Ovary (tissue), 9 donors: ENCODE data around the gene SEMA5A. TPM values are rescaled to one million over a fixed set of nuclear protein-coding genes. Genes with fewer than 3 reads are reported as not detected.

Experiments
- DNase-seq, 5 donors: peaks; one replicate each; pipeline ENCODE4 v3.0.0-alpha.2; 2019 to 2020
- H3K27ac ChIP-seq, 2 donors: fragments of 200-600 bp; one replicate each; pipeline versions ENCODE4 v1.5.1 to v1.8.0; 2019 to 2022
- H3K27me3 ChIP-seq: fragments of 200-600 bp; one replicate; pipeline ENCODE4 v1.8.0; 2022
- H3K36me3 ChIP-seq: fragments of 200-600 bp; sonication (generic); one replicate; pipeline ENCODE4 v1.5.1; 2019
- H3K4me1 ChIP-seq: one replicate; pipeline ENCODE4 v1.8.1; 2013; ENCODE audit warnings: mild to moderate bottlenecking, moderate library complexity; ENCODE audit not compliant: insufficient read depth
- H3K4me3 ChIP-seq: fragments of 200-600 bp; sonication (generic); one replicate; pipeline ENCODE4 v1.5.1; 2017
- H3K9me3 ChIP-seq, 2 donors: fragments of 200-600 bp in 1 of 2; sonication (generic) in 1 of 2; one replicate each; pipeline versions ENCODE4 v1.5.1 to v1.8.1; 2013 to 2019; ENCODE audit warnings: mild to moderate bottlenecking in 1 of 2, moderate library complexity in 1 of 2
- CTCF ChIP-seq, 3 donors: fragments of 450-650 bp in 2 of 3; fragments of 200-600 bp in 1 of 3; IDR thresholded peaks; one replicate each; pipeline versions ENCODE4 v1.5.1 to v1.8.0; 2016 to 2022; ENCODE audit warnings: antibody characterized with exemption in 3 of 3, mild to moderate bottlenecking in 1 of 3
- EP300 ChIP-seq: sonication (generic); formaldehyde crosslinking; IDR thresholded peaks from one replicate; pipeline ENCODE4 v1.6.1; 2017; ENCODE audit warnings: antibody characterized with exemption
- POLR2A ChIP-seq: fragments of 450-650 bp; IDR thresholded peaks from one replicate; pipeline ENCODE4 v1.6.1; 2017; ENCODE audit warnings: antibody characterized with exemption, mild to moderate bottlenecking, moderate library complexity
- WGBS, 3 donors: extraction: QIAGEN DNeasy Blood & Tissue Kit in 1 of 3; methylation state at CpG; one replicate each; pipeline versions ENCODE4 v1.1.5 to v1.1.7; 2013 to 2017; 5-methylcytosine and 5-hydroxymethylcytosine counted together
- intact Hi-C, 4 donors: fragments of 100-400 bp; cut with DNase I; formaldehyde crosslinking; loops; one replicate each; pipeline versions ENCODE4 v1.11.0 to v1.15.1; 2022 to 2023
- polyA plus RNA-seq, 2 donors: library from polyadenylated mRNA; stranded (reverse); fragments of 200-250 nt in 1 of 2; fragments of 350-450 nt in 1 of 2; fragmentation: Illumina TruSeq in 1 of 2; extraction: RNeasy Lipid Tissue Mini Kit (QIAGEN cat#74804) in 1 of 2; gene quantifications; one replicate each; pipeline ENCODE4 v1.2.3, GENCODE V29; 2013 to 2014
- total RNA-seq, 7 donors: library from RNA; depleted of rRNA in 2 of 7; stranded (reverse); fragments of >200 nt in 2 of 7; fragmentation: NEBNext Ultra II Directional in 3 of 7; extraction: Animal tissue kit (Norgen Biotek cat#: 25700) in 3 of 7; gene quantifications; one replicate each; pipeline versions ENCODE4 v1.1.0 to v1.2.4, GENCODE V29; 2016 to 2023
- donor health status: DM: no; HTN: no; CAD: no; lungs with moderate emphysema.
- donor health status: DM: no; HTN: no; CAD: no.
- donor health status: Bipolar disorder and iron deficiency.
- donor health status: DM: yes; HTN: yes; CAD: no.
- donor health status: DM: no; HTN: no; CAD: no.
- donor health status: DM: yes; HTN: yes; CAD: no.

Gene SEMA5A
- total and polyA plus RNA-seq, 9 donors = 2.0 to 6.6 (median 4.3) TPM

DNA sequence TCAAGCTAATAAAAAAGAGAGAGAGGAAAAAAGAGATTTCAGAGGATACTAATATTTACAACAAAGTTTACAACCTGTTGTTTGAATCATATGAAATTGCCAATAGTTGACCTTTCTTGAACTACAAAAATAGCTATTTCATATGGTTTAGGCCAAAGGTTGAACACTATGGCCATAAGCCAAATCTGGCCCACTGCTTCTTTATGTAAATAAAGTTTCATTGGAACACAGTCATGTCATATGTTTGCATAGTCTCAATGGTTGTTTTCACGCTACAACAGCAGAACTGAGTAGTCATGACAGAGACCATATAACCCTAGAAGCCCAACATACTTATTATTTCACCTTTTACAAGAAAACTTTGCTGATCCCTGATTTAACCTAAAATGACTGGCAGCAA, 20.9 kb downstream of the SEMA5A start:
- TF ChIP-seq POLR2A (no peak), CTCF (IDR thresholded peaks at IDR 0.05) (no peak), EP300 (no peak)
- H3K27ac ChIP-seq = no peak overlapping the region
- H3K4me1 ChIP-seq = no peaks in the 10 kb centered on the region
- H3K4me3 ChIP-seq = no peak overlapping the region
- 92 to 96% (median 93%) methylated on average over 1 of the region's 1 CpG for WGBS, 3 donors
- no peaks in the 10 kb centered on the region for H3K9me3 ChIP-seq
- no peak for DNase-seq
- no peaks in the 10 kb centered on the region for H3K27me3 ChIP-seq
- intact Hi-C loops = no loop called here
- no peaks in the 10 kb centered on the region for H3K36me3 ChIP-seq

GRCh38 chr5:9523090-9523823, 22.6 kb downstream of the SEMA5A start:
- Histone ChIP-seq H3K36me3 (no peaks in the 10 kb centered on the region), H3K9me3 (no peaks in the 10 kb centered on the region), H3K27ac (no peak overlapping the region), H3K4me3 (no peak overlapping the region), H3K4me1 (no peaks in the 10 kb centered on the region), H3K27me3 (no peaks in the 10 kb centered on the region)
- WGBS, 3 donors = 77 to 83% (median 83%) methylated on average over 7 of the region's 7 CpGs
- intact Hi-C loops = no loop called here
- DNase-seq = no peak
- TF ChIP-seq CTCF (IDR thresholded peaks at IDR 0.05) (no peak), POLR2A (no peak), EP300 (no peak)

DNA sequence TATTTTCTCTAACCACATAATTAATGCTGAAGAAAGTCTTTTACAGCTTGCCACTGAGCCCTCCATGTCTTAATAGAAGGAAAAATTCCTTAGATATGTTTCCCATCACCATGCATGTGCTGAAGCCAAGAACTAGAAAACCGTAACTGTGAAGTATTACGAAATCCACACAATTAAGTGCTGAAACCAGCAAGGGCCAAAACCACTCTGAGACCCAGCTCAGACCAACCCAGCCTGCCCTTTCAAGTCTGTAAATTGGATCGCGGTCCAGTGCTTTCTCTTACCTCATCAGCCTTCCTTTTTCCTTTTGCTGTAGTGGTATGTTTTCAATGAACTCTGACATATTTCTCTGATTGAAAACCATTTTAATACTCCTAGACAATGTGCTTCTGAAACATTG, 26.3 kb downstream of the SEMA5A start:
- Histone ChIP-seq H3K4me1 (no peaks in the 10 kb centered on the region), H3K27me3 (no peaks in the 10 kb centered on the region), H3K9me3 (no peaks in the 10 kb centered on the region), H3K27ac (no peak overlapping the region), H3K4me3 (no peak overlapping the region), H3K36me3 (no peaks in the 10 kb centered on the region)
- intact Hi-C loops = no loop called here
- 27 to 60% (median 40%) methylated on average over 4 of the region's 4 CpGs for WGBS, 3 donors
- DNase-seq = peak in 2 of 5 donors; percentile 17 to 42
- no peak for TF ChIP-seq CTCF (IDR thresholded peaks at IDR 0.05)
- TF ChIP-seq EP300 = no peak
- no peak for TF ChIP-seq POLR2A

GRCh38 chr5:9516591-9516990, 29.3 kb downstream of the SEMA5A start:
- TF ChIP-seq POLR2A = no peak
- DNase-seq = no peak
- intact Hi-C loops = no loop called here
- WGBS, 3 donors = 80 to 92% (median 89%) methylated on average over 5 of the region's 5 CpGs
- H3K4me3 ChIP-seq = no peak overlapping the region
- no peaks in the 10 kb centered on the region for H3K36me3 ChIP-seq
- H3K27ac ChIP-seq = no peak overlapping the region
- H3K9me3 ChIP-seq = no peaks in the 10 kb centered on the region
- H3K4me1 ChIP-seq = no peaks in the 10 kb centered on the region
- no peaks in the 10 kb centered on the region for H3K27me3 ChIP-seq

DNA sequence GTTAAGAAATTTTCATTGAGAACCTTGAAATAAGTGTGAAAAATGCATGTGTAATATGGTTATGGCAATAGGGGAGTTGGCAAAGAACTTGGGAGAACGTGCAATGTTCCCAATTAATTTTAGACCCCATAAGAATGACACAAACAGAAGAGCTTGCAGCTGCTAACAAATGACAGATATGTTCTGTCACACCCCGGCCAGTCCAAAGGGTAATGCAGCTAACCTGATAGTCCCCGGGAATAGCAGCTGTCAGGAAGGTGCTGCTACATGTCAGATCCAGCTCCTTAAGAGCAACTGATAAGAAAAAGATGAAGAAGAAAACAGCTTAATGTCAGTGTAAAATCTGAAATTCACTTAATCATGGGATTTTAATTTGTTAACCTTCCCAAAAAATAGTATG, 30.4 kb downstream of the SEMA5A start:
- DNase-seq = no peak
- H3K36me3 ChIP-seq = no peaks in the 10 kb centered on the region
- TF ChIP-seq EP300 = no peak
- no peak for TF ChIP-seq POLR2A
- TF ChIP-seq CTCF (IDR thresholded peaks at IDR 0.05) = no peak
- intact Hi-C loops = no loop called here
- 82 to 88% (median 83%) methylated on average over 3 of the region's 3 CpGs for WGBS, 3 donors
- H3K4me1 ChIP-seq = no peaks in the 10 kb centered on the region
- no peak overlapping the region for H3K27ac ChIP-seq
- no peak overlapping the region for H3K4me3 ChIP-seq
- no peaks in the 10 kb centered on the region for H3K9me3 ChIP-seq
- H3K27me3 ChIP-seq = no peaks in the 10 kb centered on the region
